Measurements from ENCODE around the gene RAB37.

The RAB37 gene

GRCh38 chr17:74796866-74797265, 59.8 kb downstream of the RAB37 start:
- H3K27ac ChIP-seq = no peak overlapping the region
- TF ChIP-seq ZFX (IDR thresholded peaks at IDR 0.05; ENCODE audit: borderline replicate concordance) = no peak
- TF ChIP-seq CTCF (IDR thresholded peaks at IDR 0.05) = no peak

All from 22Rv1 (cell line).